NT2/D1 (cell line): ENCODE results near the gene TOX2.

Experiments
- SUZ12 ChIP-seq: IDR thresholded peaks from 2 replicates; pipeline ENCODE4 v1.6.1; 2011; ENCODE audit not compliant: insufficient read length, insufficient read depth; ENCODE audit errors: extremely low read depth
- YY1 ChIP-seq: IDR thresholded peaks from 2 replicates; pipeline ENCODE4 v1.6.1; 2011; ENCODE audit not compliant: insufficient read length, insufficient read depth
- ZNF274 ChIP-seq: IDR thresholded peaks from 2 replicates; pipeline ENCODE4 v1.6.1; 2011; ENCODE audit warnings: mild to moderate bottlenecking, low read depth, low read length

DNA sequence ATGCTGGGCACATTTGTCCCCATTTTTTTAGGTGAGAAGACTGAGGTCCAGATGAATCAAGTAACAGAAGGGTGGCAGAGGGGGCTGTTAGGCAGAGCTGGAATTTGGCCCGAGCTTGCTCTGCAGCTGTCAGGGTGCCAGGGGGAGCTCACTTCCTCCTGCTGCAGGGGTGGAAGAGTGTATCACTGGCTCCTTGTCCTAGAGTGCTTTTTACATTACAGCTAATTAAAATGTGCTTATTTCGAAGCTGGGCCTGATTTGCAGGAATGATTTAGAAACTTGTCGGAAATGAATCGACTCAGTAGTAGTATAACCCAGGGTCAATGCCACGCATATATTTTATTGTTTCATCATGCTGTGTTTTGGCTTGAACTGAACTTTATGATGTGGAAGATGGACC, 11.1 kb downstream of the TOX2 start:
- TF ChIP-seq ZNF274 = no peak
- TF ChIP-seq SUZ12 = no peak
- TF ChIP-seq YY1 = no peak
